Epithelial cell of proximal tubule (primary cell): ENCODE results near the gene FGG. TPM values are rescaled to one million over a fixed set of nuclear protein-coding genes. Genes with fewer than 3 reads are reported as not detected.

Source experiments
- DNase-seq: peaks from one replicate; pipeline ENCODE4 v3.0.0-alpha.2; 2011; ENCODE audit warnings: low read depth
- H3K4me3 ChIP-seq: 2 replicates; pipeline ENCODE4 v1.5.1; 2011; ENCODE audit warnings: low read depth, mild to moderate bottlenecking, low read length
- CTCF ChIP-seq: conservative IDR thresholded peaks from 2 replicates; pipeline ENCODE4 v1.5.1; 2012; ENCODE audit warnings: low read depth, mild to moderate bottlenecking, low read length
- total RNA-seq: library from RNA; depleted of rRNA; stranded (reverse); fragments of >200 nt; gene quantifications from 2 replicates; pipeline ENCODE4 v1.2.3, GENCODE V29; 2015

The FGG gene
- total RNA-seq, 1 donor from 2014 or later, result 0.23 TPM

- H3K4me3 ChIP-seq, result no peak overlapping the region
- TF ChIP-seq CTCF, result no peak
- no peak for DNase-seq
Observed at GRCh38 chr4:154577324-154577723, 35.1 kb downstream of the FGG start.

GRCh38 chr4:154574311-154574710 lies 38.1 kb downstream of the FGG start:
- no peak for DNase-seq
- no peak overlapping the region for H3K4me3 ChIP-seq

GRCh38 chr4:154573190-154573870 lies 39.1 kb downstream of the FGG start:
- no peak overlapping the region for H3K4me3 ChIP-seq
- no peak for TF ChIP-seq CTCF
- DNase-seq, result no peak

More at GRCh38 chr4:154574311-154574710, 38.1 kb downstream of the FGG start:
- TF ChIP-seq CTCF, result no peak

GRCh38 chr4:154569584-154569983 lies 42.9 kb downstream of the FGG start:
- no peak for DNase-seq
- TF ChIP-seq CTCF, result no peak
- H3K4me3 ChIP-seq, result no peak overlapping the region

- H3K4me3 ChIP-seq, result no peak overlapping the region
- no peak for DNase-seq
- TF ChIP-seq CTCF, result no peak
Observed at GRCh38 chr4:154569028-154569427, 43.4 kb downstream of the FGG start.

GRCh38 chr4:154566639-154567204 lies 45.7 kb downstream of the FGG start:
- H3K4me3 ChIP-seq, result no peak overlapping the region
- no peak for DNase-seq
- TF ChIP-seq CTCF, result no peak

GRCh38 chr4:154565704-154566103 lies 46.8 kb downstream of the FGG start:
- H3K4me3 ChIP-seq, result no peak overlapping the region
- TF ChIP-seq CTCF, result no peak
- DNase-seq, result no peak
